NB4 (cell line): ENCODE data around the gene LCA5.

ENCODE experiments used
- POLR2A ChIP-seq: IDR thresholded peaks from 2 replicates; pipeline ENCODE4 v1.6.1; 2011; ENCODE audit warnings: mild to moderate bottlenecking; ENCODE audit not compliant: insufficient read length; ENCODE audit errors: extremely low read depth
- TF ChIP-seq, protein P1 (sequence below): IDR thresholded peaks from 2 replicates; pipeline ENCODE4 v1.6.1; 2011; ENCODE audit warnings: low read depth, low read length

DNA sequence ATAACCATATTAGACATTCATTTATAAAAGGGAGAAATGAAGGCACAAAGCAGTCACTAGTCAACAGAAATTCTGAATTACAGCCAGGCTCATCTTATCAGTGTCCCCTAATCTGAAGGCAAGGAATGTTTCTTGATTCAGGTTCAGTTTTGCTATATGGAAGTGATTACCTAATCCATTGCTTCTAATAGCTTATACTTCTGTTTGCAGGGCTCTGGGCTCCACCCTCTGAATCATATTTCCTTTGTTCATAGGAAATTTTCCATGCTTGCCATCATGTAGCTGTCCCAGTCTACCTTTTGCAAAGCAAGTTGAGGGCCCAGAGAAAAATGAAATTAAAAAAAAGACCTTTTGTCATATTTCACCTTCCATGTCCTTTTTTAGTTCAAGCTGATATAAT lies 96.0 kb downstream of the LCA5 start:
- TF ChIP-seq, protein P1, sequence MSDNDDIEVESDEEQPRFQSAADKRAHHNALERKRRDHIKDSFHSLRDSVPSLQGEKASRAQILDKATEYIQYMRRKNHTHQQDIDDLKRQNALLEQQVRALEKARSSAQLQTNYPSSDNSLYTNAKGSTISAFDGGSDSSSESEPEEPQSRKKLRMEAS, result no peak
- TF ChIP-seq POLR2A, result no peak
